K562 (cell line): ENCODE data around the gene CENPA. TPM values are rescaled to one million over a fixed set of nuclear protein-coding genes. Genes with fewer than 3 reads are reported as not detected.
A peak's percentile ranks its signal among the peaks of the same experiment; 100 is the strongest.

Experiments
- ARID3B ChIP-seq: fragments of 250-450 bp; sonication (Bioruptor Pico); IDR thresholded peaks from 2 replicates; pipeline ENCODE4 v1.4.0; 2020; ENCODE audit warnings: borderline replicate concordance
- BHLHE40 ChIP-seq: IDR thresholded peaks from 2 replicates; pipeline ENCODE4 v1.6.1; 2011; ENCODE audit warnings: low read length, improper control_type of control experiment
- E2F6 ChIP-seq, 2 experiments: IDR thresholded peaks; 2 replicates each; pipeline ENCODE4 v1.6.1; 2011; ENCODE audit warnings: borderline replicate concordance in 1 of 2, control low read depth in 1 of 2, low read depth in 1 of 2, low read length in 1 of 2, mild to moderate bottlenecking in 1 of 2, mixed read lengths in 1 of 2, moderate library complexity in 1 of 2; ENCODE audit not compliant: insufficient read depth in 1 of 2, insufficient read length in 1 of 2, poor library complexity in 1 of 2, severe bottlenecking in 1 of 2; ENCODE audit errors: extremely low read depth in 1 of 2
- ETS1 ChIP-seq: conservative IDR thresholded peaks from 2 replicates; pipeline ENCODE4 v1.6.1; 2011; ENCODE audit warnings: low read depth, mild to moderate bottlenecking, low read length; ENCODE audit not compliant: control insufficient read depth
- ETV5 ChIP-seq: sonication (generic); formaldehyde crosslinking; IDR thresholded peaks from 2 replicates; pipeline ENCODE4 v1.4.0; 2020; ENCODE audit warnings: low read depth, mild to moderate bottlenecking, missing genetic modification reagents
- GABPB2 ChIP-seq: fragments of 250-450 bp; sonication (Bioruptor Pico); conservative IDR thresholded peaks from 2 replicates; pipeline ENCODE4 v1.5.1; 2021; ENCODE audit warnings: mild to moderate bottlenecking
- GATA2 ChIP-seq: sonication (generic); formaldehyde crosslinking; IDR thresholded peaks from 2 replicates; pipeline ENCODE4 v1.4.0; 2020; ENCODE audit warnings: mild to moderate bottlenecking, missing genetic modification reagents
- HCFC1 ChIP-seq: IDR thresholded peaks from 2 replicates; pipeline ENCODE4 v1.6.1; 2012; ENCODE audit warnings: low read depth, low read length, improper control_type of control experiment
- NR2C2 ChIP-seq, 2 experiments: fragments of 200-800 bp in 1 of 2; sonication (Bioruptor generic) in 1 of 2; sonication (generic) in 1 of 2; formaldehyde crosslinking in 1 of 2; IDR thresholded peaks; 2 replicates each; pipeline versions ENCODE4 v1.6.1 to v1.8.0; 2016 to 2022; ENCODE audit warnings: mild to moderate bottlenecking in 1 of 2, missing compliant biosample characterization in 1 of 2, missing genetic modification characterization in 1 of 2, missing genetic modification reagents in 1 of 2
- POLR2G ChIP-seq: fragments of 200-400 bp; formaldehyde crosslinking; IDR thresholded peaks from 2 replicates; pipeline ENCODE4 v1.6.1; 2017; ENCODE audit warnings: low read depth, mild to moderate bottlenecking, antibody characterized with exemption, low read length, moderate library complexity
- TCF7L2 ChIP-seq: fragments of 150-350 bp; IDR thresholded peaks from 2 replicates; pipeline ENCODE4 v1.6.1; 2016; ENCODE audit warnings: low read depth, mild to moderate bottlenecking, low read length, moderate library complexity
- TGIF2 ChIP-seq: sonication (generic); formaldehyde crosslinking; IDR thresholded peaks from 2 replicates; pipeline ENCODE4 v1.8.1; 2022; ENCODE audit warnings: mild to moderate bottlenecking, missing genetic modification reagents, moderate library complexity
- ZBTB17 ChIP-seq: fragments of 450-650 bp; formaldehyde crosslinking; IDR thresholded peaks from 2 replicates; pipeline ENCODE4 v1.4.0; 2020; ENCODE audit warnings: mild to moderate bottlenecking
- ZBTB8A ChIP-seq: fragments of 450-650 bp; IDR thresholded peaks from 2 replicates; pipeline ENCODE4 v1.6.1; 2018; ENCODE audit warnings: mild to moderate bottlenecking, moderate library complexity; ENCODE audit not compliant: partially characterized antibody
- ZC3H8 ChIP-seq: fragments of 450-650 bp; IDR thresholded peaks from 2 replicates; pipeline ENCODE4 v1.6.1; 2017
- ZNF583 ChIP-seq: fragments of 250-450 bp; sonication (Bioruptor Pico); IDR thresholded peaks from 2 replicates; pipeline ENCODE4 v1.4.0; 2020
- ZNF639 ChIP-seq, 2 experiments: fragments of 200-800 bp in 1 of 2; sonication (Bioruptor generic) in 1 of 2; sonication (generic) in 1 of 2; formaldehyde crosslinking in 1 of 2; IDR thresholded peaks in 1 of 2; conservative IDR thresholded peaks in 1 of 2; 2 replicates each; pipeline versions ENCODE4 v1.5.0 to v1.6.1; 2016 to 2020; ENCODE audit warnings: missing compliant biosample characterization in 1 of 2, missing genetic modification characterization in 1 of 2, missing genetic modification reagents in 1 of 2
- polyA plus RNA-seq, 8 experiments: library from polyadenylated mRNA; depleted of rRNA in 4 of 8; stranded (reverse) in 5 of 8; unstranded in 3 of 8; fragments of >200 nt; fragmentation: Nextera tagmentation in 2 of 8; fragmentation: Illumina TruSeq in 1 of 8; extraction: Ambion mirVana in 2 of 8; extraction: Trizol in 1 of 8; gene quantifications; 2 replicates each; pipeline versions ENCODE4 v1.2.1 to v1.2.3, GENCODE V29; 2011 to 2014; ENCODE audit warnings: inconsistent platforms in 1 of 8, missing spikeins in 1 of 8
- total RNA-seq, 7 experiments: library from RNA; depleted of rRNA in 6 of 7; stranded (reverse); fragments of >200 nt in 6 of 7; fragmentation: Illumina TruSeq in 2 of 7; extraction: Trizol in 2 of 7; gene quantifications; 2 replicates each; pipeline versions ENCODE4 v1.2.1 to v1.2.3, GENCODE V29; 2011 to 2021; ENCODE audit warnings: low replicate concordance in 1 of 7

Gene CENPA
- total and polyA plus RNA-seq, 9 of the 15 experiments (the other 6 are each of a cell fraction or from before 2014, with no cell fraction given): 11.3 to 61.7 (median 44.7) TPM

- no peak for TF ChIP-seq GABPB2 (CRISPR knock-in tag)
- peak; percentile 87; the same call in 1 of the 2 replicates for TF ChIP-seq ZNF583 (CRISPR knock-in tag)
- TF ChIP-seq HCFC1: peak; percentile 43; the same call in 1 of the 2 replicates
- TF ChIP-seq GATA2 (CRISPR knock-in tag): peak; percentile 61
- peak; percentile 91; the same call in 1 of the 2 replicates for TF ChIP-seq ETS1
- TF ChIP-seq POLR2G: peak; percentile 80
- peak; percentile 98 for TF ChIP-seq ETV5 (CRISPR knock-in tag)
- TF ChIP-seq ZC3H8: 0 out of 2 replicates have a peak, but pooled peaks have one; percentile 27
- no peak for TF ChIP-seq TGIF2
- TF ChIP-seq ZBTB17: 0 out of 2 replicates have a peak, but pooled peaks have one; percentile 77
- TF ChIP-seq BHLHE40: peak; percentile 99
- peak; percentile 84 for TF ChIP-seq NR2C2 (CRISPR knock-in tag; IDR thresholded peaks at IDR 0.05)
- TF ChIP-seq NR2C2 (tag; IDR thresholded peaks at IDR 0.05): peak; percentile 69
- no peak for TF ChIP-seq TCF7L2
- no peak for TF ChIP-seq ZBTB8A
- TF ChIP-seq ZNF639 (CRISPR knock-in tag; conservative IDR thresholded peaks at IDR 0.05 in 1 of 2, IDR thresholded peaks at IDR 0.05 in 1 of 2): peak in 1 of 2 experiments; percentile 48; a peak in 1 of 4 replicates
- no peak for TF ChIP-seq ARID3B (CRISPR knock-in tag)
- TF ChIP-seq E2F6 (IDR thresholded peaks at IDR 0.05; ENCODE audit: borderline replicate concordance in 1 of 2, extremely low read depth in 1 of 2, insufficient read depth in 1 of 2, insufficient read length in 1 of 2, low read depth in 1 of 2, low read length in 1 of 2, poor library complexity in 1 of 2, severe bottlenecking in 1 of 2): peak; percentile 87 to 89
Observed at GRCh38 chr2:26769089-26769761, 16.6 kb upstream of the CENPA start (continued).
